HL-60 (cell line): ENCODE data around the gene CLSTN1.
A peak's percentile ranks its signal among the peaks of the same experiment; 100 is the strongest.

Experiments
- DNase-seq, 2 experiments: peaks; one replicate each; pipeline ENCODE4 v3.0.0-alpha.2; 2010 to 2020; ENCODE audit warnings: low read depth in 1 of 2, low spot score in 1 of 2
- H3K27ac ChIP-seq: fragments of 250-450 bp; sonication (Bioruptor Pico); replicated peaks from 2 replicates; pipeline ENCODE4 v1.5.1; 2020; ENCODE audit warnings: mild to moderate bottlenecking, moderate library complexity
- H3K27me3 ChIP-seq: fragments of 250-450 bp; sonication (Bioruptor Pico); 2 replicates; pipeline ENCODE4 v1.5.1; 2021; ENCODE audit warnings: mild to moderate bottlenecking, moderate library complexity; ENCODE audit not compliant: insufficient read depth, poor library complexity, severe bottlenecking
- H3K4me3 ChIP-seq: replicated peaks from 2 replicates; pipeline ENCODE4 v1.5.1; 2011; ENCODE audit warnings: mild to moderate bottlenecking, control low read depth, low read length; ENCODE audit not compliant: insufficient read depth
- GABPA ChIP-seq: IDR thresholded peaks from 2 replicates; pipeline ENCODE4 v1.6.1; 2012; ENCODE audit warnings: low read depth
- POLR2AphosphoS5 ChIP-seq: IDR thresholded peaks from 2 replicates; pipeline ENCODE4 v1.6.1; 2012; ENCODE audit warnings: low read depth
- REST ChIP-seq: IDR thresholded peaks from 2 replicates; pipeline ENCODE4 v1.6.1; 2012; ENCODE audit warnings: low read depth; ENCODE audit not compliant: insufficient replicate concordance
- SPI1 ChIP-seq: IDR thresholded peaks from 2 replicates; pipeline ENCODE4 v1.6.1; 2012; ENCODE audit warnings: low read depth, mild to moderate bottlenecking, borderline replicate concordance
- TF ChIP-seq, protein P1 (sequence below): IDR thresholded peaks from one replicate; pipeline ENCODE4 v1.5.1; 2011; ENCODE audit warnings: low read length, control low read depth, inconsistent platforms; ENCODE audit not compliant: insufficient read depth

Gene CLSTN1

GRCh38 chr1:9787702-9788101 is 36.1 kb downstream of the CLSTN1 start:
- peak; percentile 43 to 79 for DNase-seq
- H3K27me3 ChIP-seq = no peaks in the 10 kb centered on the region
- peak overlapping the region; percentile 91 for H3K27ac ChIP-seq
- no peak overlapping the region for H3K4me3 ChIP-seq
- TF ChIP-seq SPI1 (peak; percentile 20; the same call in 1 of the 2 replicates), GABPA (no peak), POLR2AphosphoS5 (no peak), REST (peak; percentile 9)
- TF ChIP-seq, protein P1, sequence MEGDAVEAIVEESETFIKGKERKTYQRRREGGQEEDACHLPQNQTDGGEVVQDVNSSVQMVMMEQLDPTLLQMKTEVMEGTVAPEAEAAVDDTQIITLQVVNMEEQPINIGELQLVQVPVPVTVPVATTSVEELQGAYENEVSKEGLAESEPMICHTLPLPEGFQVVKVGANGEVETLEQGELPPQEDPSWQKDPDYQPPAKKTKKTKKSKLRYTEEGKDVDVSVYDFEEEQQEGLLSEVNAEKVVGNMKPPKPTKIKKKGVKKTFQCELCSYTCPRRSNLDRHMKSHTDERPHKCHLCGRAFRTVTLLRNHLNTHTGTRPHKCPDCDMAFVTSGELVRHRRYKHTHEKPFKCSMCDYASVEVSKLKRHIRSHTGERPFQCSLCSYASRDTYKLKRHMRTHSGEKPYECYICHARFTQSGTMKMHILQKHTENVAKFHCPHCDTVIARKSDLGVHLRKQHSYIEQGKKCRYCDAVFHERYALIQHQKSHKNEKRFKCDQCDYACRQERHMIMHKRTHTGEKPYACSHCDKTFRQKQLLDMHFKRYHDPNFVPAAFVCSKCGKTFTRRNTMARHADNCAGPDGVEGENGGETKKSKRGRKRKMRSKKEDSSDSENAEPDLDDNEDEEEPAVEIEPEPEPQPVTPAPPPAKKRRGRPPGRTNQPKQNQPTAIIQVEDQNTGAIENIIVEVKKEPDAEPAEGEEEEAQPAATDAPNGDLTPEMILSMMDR = no peak

DNA sequence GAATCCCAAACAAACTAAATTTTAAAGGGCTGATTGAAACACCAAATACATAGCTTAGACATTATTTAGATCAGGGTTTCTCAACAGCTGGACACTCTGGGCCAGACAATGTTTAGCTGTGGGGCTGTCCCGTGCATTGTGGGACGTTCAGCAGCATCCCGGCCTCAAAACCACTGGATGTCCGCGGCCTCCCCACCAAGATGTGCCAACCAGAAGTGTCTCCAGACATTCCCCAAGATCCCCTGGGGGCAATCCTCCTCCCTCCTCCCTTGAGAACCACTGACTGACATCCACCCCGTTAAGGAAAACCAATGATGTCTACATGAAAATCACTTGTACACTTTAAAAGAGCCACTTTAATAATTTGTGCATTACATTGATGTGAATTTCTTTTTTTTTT is 38.4 kb downstream of the CLSTN1 start:
- Histone ChIP-seq H3K4me3 (no peak overlapping the region), H3K27me3 (no peaks in the 10 kb centered on the region), H3K27ac (no peak overlapping the region)
- no peak for DNase-seq
- no peak for TF ChIP-seq REST
- TF ChIP-seq POLR2AphosphoS5 = no peak
- TF ChIP-seq, protein P1 = no peak
- TF ChIP-seq SPI1 = no peak
- no peak for TF ChIP-seq GABPA

DNA sequence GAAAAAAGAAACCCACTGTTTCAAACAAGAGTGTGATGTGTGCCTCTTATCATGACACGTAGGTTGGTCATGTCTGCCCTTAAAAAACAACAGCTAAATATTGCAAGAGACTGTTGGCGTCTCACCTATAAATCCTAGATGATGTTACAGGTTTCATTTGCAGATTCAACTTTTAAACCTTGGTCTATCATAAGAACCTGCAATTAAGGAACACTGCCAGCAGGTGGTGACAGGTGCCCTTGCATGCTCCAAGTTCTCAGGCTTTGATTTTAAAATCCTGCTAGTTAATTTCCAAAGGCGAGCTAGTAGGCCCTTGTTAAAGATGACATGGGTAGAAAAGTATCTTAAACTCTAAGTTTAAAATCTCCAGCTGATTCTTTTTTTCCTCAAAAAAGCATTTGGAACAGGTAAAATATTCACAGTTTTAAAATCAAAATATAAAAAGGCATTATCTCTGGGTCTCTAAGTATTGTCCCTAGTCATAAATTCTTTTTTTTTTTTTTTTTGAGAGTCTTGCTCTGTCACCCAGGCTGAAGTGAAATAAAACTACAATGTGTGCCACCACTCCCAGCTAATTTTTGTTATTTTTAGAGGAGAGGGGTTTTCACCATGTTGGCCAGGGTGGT is 39.1 kb downstream of the CLSTN1 start:
- peak; percentile 28 to 67 for DNase-seq
- TF ChIP-seq, protein P1 = peak; percentile 51
- TF ChIP-seq POLR2AphosphoS5 = no peak
- H3K4me3 ChIP-seq = no peak overlapping the region
- no peak overlapping the region for H3K27ac ChIP-seq
- H3K27me3 ChIP-seq = no peaks in the 10 kb centered on the region

GRCh38 chr1:9782897-9783296 is 40.9 kb downstream of the CLSTN1 start:
- no peak for TF ChIP-seq SPI1
- TF ChIP-seq, protein P1 = no peak
- TF ChIP-seq POLR2AphosphoS5 = no peak
- TF ChIP-seq GABPA = no peak
- no peak for TF ChIP-seq REST
- H3K27ac ChIP-seq = no peak overlapping the region
- H3K27me3 ChIP-seq = no peaks in the 10 kb centered on the region
- no peak overlapping the region for H3K4me3 ChIP-seq
- no peak for DNase-seq
